Endodermal cell (in vitro differentiated cells): ENCODE results near the gene TACC2. TPM values are rescaled to one million over a fixed set of nuclear protein-coding genes. Genes with fewer than 3 reads are reported as not detected.

Experiments
- DNase-seq: peaks from one replicate; pipeline ENCODE4 v3.0.0-alpha.2; 2017
- H3K27ac ChIP-seq: 2 replicates; pipeline ENCODE4 v1.5.1; 2013; ENCODE audit warnings: mild to moderate bottlenecking, low read depth, low read length, moderate library complexity
- H3K27me3 ChIP-seq: 2 replicates; pipeline ENCODE4 v1.6.1; 2013; ENCODE audit warnings: mild to moderate bottlenecking, low read length, moderate library complexity; ENCODE audit not compliant: insufficient read depth, control insufficient read depth, poor library complexity, severe bottlenecking
- H3K36me3 ChIP-seq: 2 replicates; pipeline ENCODE4 v1.7.0; 2013; ENCODE audit warnings: mild to moderate bottlenecking, low read length, moderate library complexity; ENCODE audit not compliant: control insufficient read depth, insufficient read depth
- H3K4me1 ChIP-seq: one replicate; pipeline ENCODE4 v1.7.0; 2013; ENCODE audit warnings: low read length; ENCODE audit not compliant: control insufficient read depth, insufficient read depth
- H3K4me3 ChIP-seq: 2 replicates; pipeline ENCODE4 v1.5.1; 2013; ENCODE audit warnings: mild to moderate bottlenecking, low read length, moderate library complexity
- H3K9ac ChIP-seq: 2 replicates; pipeline ENCODE4 v1.6.1; 2013; ENCODE audit warnings: mild to moderate bottlenecking, low read length, moderate library complexity; ENCODE audit not compliant: poor library complexity, severe bottlenecking; ENCODE audit errors: extremely low read depth
- H3K9me3 ChIP-seq: 2 replicates; pipeline ENCODE4 v1.6.1; 2013; ENCODE audit warnings: mild to moderate bottlenecking, low read length, moderate library complexity; ENCODE audit not compliant: control insufficient read depth
- H3K27ac Mint-ChIP-seq: 2 replicates; pipeline ENCODE4 v1.8.0; 2020; ENCODE audit warnings: mixed read lengths
- H3K27me3 Mint-ChIP-seq: 2 replicates; pipeline ENCODE4 v1.8.0; 2021; ENCODE audit warnings: mild to moderate bottlenecking, mixed read lengths; ENCODE audit not compliant: insufficient read depth
- H3K36me3 Mint-ChIP-seq: 2 replicates; pipeline ENCODE4 v1.8.0; 2020; ENCODE audit warnings: low read depth, mixed read lengths
- H3K4me1 Mint-ChIP-seq: 2 replicates; pipeline ENCODE4 v1.8.0; 2020; ENCODE audit warnings: mixed read lengths
- H3K4me3 Mint-ChIP-seq: 2 replicates; pipeline ENCODE4 v1.8.0; 2020; ENCODE audit warnings: mild to moderate bottlenecking, moderate library complexity, mixed read lengths
- H3K9me3 Mint-ChIP-seq: 2 replicates; pipeline ENCODE4 v1.8.0; 2020; ENCODE audit warnings: mild to moderate bottlenecking, mixed read lengths
- CTCF ChIP-seq: fragments of 200-600 bp; sonication (generic); conservative IDR thresholded peaks from 2 replicates; pipeline ENCODE4 v1.5.0; 2021; ENCODE audit warnings: antibody characterized with exemption, mild to moderate bottlenecking
- WGBS, 2 experiments: methylation state at CpG; one replicate each; pipeline versions ENCODE4 v1.1.5 to v1.1.7; 2013; ENCODE audit warnings: missing lambda C conversion rate in 2 of 2, mixed read lengths in 1 of 2; ENCODE audit not compliant: insufficient coverage in 1 of 2, insufficient read length in 1 of 2; 5-methylcytosine and 5-hydroxymethylcytosine counted together
- total RNA-seq, 2 donors: library from RNA; stranded (reverse); fragmentation: NEBNext Ultra II Directional in 1 of 2; extraction: Animal tissue kit (Norgen Biotek cat#: 25700) in 1 of 2; gene quantifications; 2 replicates in 1 of 2; 3 replicates in 1 of 2; pipeline ENCODE4 v1.2.1, GENCODE V29; 2021

Gene TACC2
- total RNA-seq, 2 donors from 2014 or later = 24.5 to 34.1 TPM

- Histone ChIP-seq H3K9ac (no peak overlapping the region), H3K4me1 (peaks cover 10% of the 10 kb centered on the region), H3K36me3 (no peaks in the 10 kb centered on the region), H3K9me3 (no peaks in the 10 kb centered on the region), H3K27me3 (no peaks in the 10 kb centered on the region), H3K27ac (no peak overlapping the region), H3K4me3 (no peak overlapping the region)
- H3K27ac Mint-ChIP-seq = no peak overlapping the region
- peaks cover 51% of the 10 kb centered on the region for H3K4me1 Mint-ChIP-seq
- no peak overlapping the region for H3K4me3 Mint-ChIP-seq
- TF ChIP-seq CTCF = no peak
- H3K9me3 Mint-ChIP-seq = no peaks in the 10 kb centered on the region
- WGBS, 2 experiments = 96% methylated on average over 3 to 7 of the region's 7 CpGs
- peaks cover 1% of the 10 kb centered on the region for H3K27me3 Mint-ChIP-seq
- peaks cover 3% of the 10 kb centered on the region for H3K36me3 Mint-ChIP-seq
- no peak for DNase-seq
Measured at GRCh38 chr10:122018491-122018890, 29.5 kb downstream of the TACC2 start.

GRCh38 chr10:122018951-122019413, 30.0 kb downstream of the TACC2 start:
- no peak for TF ChIP-seq CTCF
- peaks cover 10% of the 10 kb centered on the region for H3K4me1 ChIP-seq
- peaks cover 51% of the 10 kb centered on the region for H3K4me1 Mint-ChIP-seq
- H3K9me3 Mint-ChIP-seq = no peaks in the 10 kb centered on the region
- peak overlapping the region; percentile 89 for H3K27ac Mint-ChIP-seq
- peak overlapping the region; percentile 46 for H3K4me3 Mint-ChIP-seq
- DNase-seq = no peak
- no peaks in the 10 kb centered on the region for H3K27me3 ChIP-seq
- no peaks in the 10 kb centered on the region for H3K36me3 ChIP-seq
- peaks cover 3% of the 10 kb centered on the region for H3K36me3 Mint-ChIP-seq
- no peak overlapping the region for H3K27ac ChIP-seq
- peaks cover 1% of the 10 kb centered on the region for H3K27me3 Mint-ChIP-seq
- no peak overlapping the region for H3K4me3 ChIP-seq
- WGBS, 2 experiments = 92 to 95% methylated on average over 10 to 16 of the region's 16 CpGs
- H3K9ac ChIP-seq = no peak overlapping the region
- H3K9me3 ChIP-seq = no peaks in the 10 kb centered on the region

GRCh38 chr10:122019414-122019975, 30.5 kb downstream of the TACC2 start:
- Mint-ChIP-seq H3K27me3 (no peaks in the 10 kb centered on the region), H3K36me3 (peaks cover 3% of the 10 kb centered on the region), H3K27ac (peak overlapping the region; percentile 89), H3K4me3 (peak overlapping the region; percentile 46), H3K9me3 (no peaks in the 10 kb centered on the region), H3K4me1 (peaks cover 50% of the 10 kb centered on the region)
- H3K4me1 ChIP-seq = peaks cover 10% of the 10 kb centered on the region
- peak overlapping the region; percentile 64 for H3K4me3 ChIP-seq
- H3K36me3 ChIP-seq = no peaks in the 10 kb centered on the region
- TF ChIP-seq CTCF = no peak
- no peaks in the 10 kb centered on the region for H3K9me3 ChIP-seq
- peak overlapping the region; percentile 30 for H3K9ac ChIP-seq
- WGBS, 2 experiments = 59 to 80% methylated on average over 18 to 24 of the region's 24 CpGs
- peak; percentile 71 for DNase-seq
- no peak overlapping the region for H3K27ac ChIP-seq
- H3K27me3 ChIP-seq = no peaks in the 10 kb centered on the region
